Activated T-cell treated with anti-CD3 and anti-CD28 coated beads for 4 hours (primary cell): ENCODE data around the gene BICDL1.
"Not testable (repeated sequence)": the region's sequence is repeated elsewhere in the genome, so short reads cannot be mapped to it uniquely, and the experiment has no call there.

Experiments
- DNase-seq: peaks from one replicate; pipeline ENCODE4 v3.0.0-alpha.2; 2020

The BICDL1 gene

GRCh38 chr12:119988472-119989360, at the start of gene BICDL1:
BICDL1 (plus strand) TSS chr12:119989236; CDS start chr12:119989869, 633 bp downstream.
- peak; percentile 95 for DNase-seq

- no peak for DNase-seq
Measured at GRCh38 chr12:119940897-119941296, 48.1 kb upstream of the BICDL1 start.

GRCh38 chr12:119942386-119942785, 46.6 kb upstream of the BICDL1 start:
- DNase-seq: no peak

- DNase-seq: no peak
Measured at GRCh38 chr12:119946213-119946612, 42.8 kb upstream of the BICDL1 start.

- DNase-seq: no peak
Measured at GRCh38 chr12:119949145-119949544, 39.9 kb upstream of the BICDL1 start.

- DNase-seq: no peak
Measured at GRCh38 chr12:119949594-119949993, 39.4 kb upstream of the BICDL1 start.

- no peak for DNase-seq
Measured at GRCh38 chr12:119956047-119956446, 33.0 kb upstream of the BICDL1 start.

- no peak for DNase-seq
Measured at GRCh38 chr12:119957135-119957534, 31.9 kb upstream of the BICDL1 start.

- no peak for DNase-seq
Measured at GRCh38 chr12:119959435-119959834, 29.6 kb upstream of the BICDL1 start.

- DNase-seq: no peak
Measured at GRCh38 chr12:119964123-119964522, 24.9 kb upstream of the BICDL1 start.

- DNase-seq: no peak
Measured at GRCh38 chr12:119964929-119965328, 24.1 kb upstream of the BICDL1 start.

- no peak for DNase-seq
Measured at GRCh38 chr12:119980242-119980641, 8.8 kb upstream of the BICDL1 start.

- not testable (repeated sequence) for DNase-seq
Measured at GRCh38 chr12:119980702-119981101, 8.3 kb upstream of the BICDL1 start.

- peak; percentile 43 for DNase-seq
Measured at GRCh38 chr12:119989361-119989730, 310 bp downstream of the BICDL1 start.

GRCh38 chr12:119989731-119990381, 820 bp downstream of the BICDL1 start:
- peak; percentile 38 for DNase-seq

GRCh38 chr12:119990382-119990874, 1.4 kb downstream of the BICDL1 start:
- peak; percentile 9 for DNase-seq

GRCh38 chr12:119992129-119992705, 3.2 kb downstream of the BICDL1 start:
- no peak for DNase-seq

GRCh38 chr12:119994892-119995658, 6.0 kb downstream of the BICDL1 start:
- no peak for DNase-seq

GRCh38 chr12:119996417-119996816, 7.4 kb downstream of the BICDL1 start:
- DNase-seq: no peak

- no peak for DNase-seq
Measured at GRCh38 chr12:119998471-119999245, 9.6 kb downstream of the BICDL1 start.

- no peak for DNase-seq
Measured at GRCh38 chr12:120000556-120000955, 11.5 kb downstream of the BICDL1 start.
